Type B pancreatic cell (in vitro differentiated cells): Measurements from ENCODE around the gene MARCOL. TPM values are rescaled to one million over a fixed set of nuclear protein-coding genes. Genes with fewer than 3 reads are reported as not detected.

ENCODE experiments used
- DNase-seq: peaks from one replicate; pipeline ENCODE4 v3.0.0; 2021; ENCODE audit warnings: mixed read lengths; ENCODE audit not compliant: unreplicated experiment; ENCODE audit errors: extremely low spot score
- H3K27ac Mint-ChIP-seq: 2 replicates; pipeline ENCODE4 v1.8.0; 2021; ENCODE audit warnings: mild to moderate bottlenecking, mixed read lengths
- H3K27me3 Mint-ChIP-seq: 2 replicates; pipeline ENCODE4 v1.8.0; 2021; ENCODE audit warnings: mixed read lengths
- H3K36me3 Mint-ChIP-seq: 2 replicates; pipeline ENCODE4 v1.8.0; 2021; ENCODE audit warnings: mixed read lengths
- H3K4me1 Mint-ChIP-seq: one replicate; pipeline ENCODE4 v1.8.0; 2021; ENCODE audit warnings: mixed read lengths; ENCODE audit not compliant: unreplicated experiment
- H3K4me3 Mint-ChIP-seq: 2 replicates; pipeline ENCODE4 v1.8.0; 2021; ENCODE audit warnings: mild to moderate bottlenecking, mixed read lengths
- H3K9me3 Mint-ChIP-seq: 2 replicates; pipeline ENCODE4 v1.8.0; 2021; ENCODE audit warnings: mixed read lengths
- long read RNA-seq: library from polyadenylated mRNA; unstranded; transcript quantifications from one replicate; pipeline ENCODE4 v2.0.0, GENCODE V29; 2020
- total RNA-seq: library from RNA; stranded (reverse); gene quantifications from 2 replicates; pipeline ENCODE4 v1.2.1, GENCODE V29; 2021; ENCODE audit warnings: low replicate concordance
- TF ChIP-seq, protein P1 (sequence below): fragments of 200-600 bp; sonication (generic); conservative IDR thresholded peaks from 2 replicates; pipeline ENCODE4 v1.5.0; 2021; ENCODE audit warnings: antibody characterized with exemption, mild to moderate bottlenecking

MARCOL gene, protein sequence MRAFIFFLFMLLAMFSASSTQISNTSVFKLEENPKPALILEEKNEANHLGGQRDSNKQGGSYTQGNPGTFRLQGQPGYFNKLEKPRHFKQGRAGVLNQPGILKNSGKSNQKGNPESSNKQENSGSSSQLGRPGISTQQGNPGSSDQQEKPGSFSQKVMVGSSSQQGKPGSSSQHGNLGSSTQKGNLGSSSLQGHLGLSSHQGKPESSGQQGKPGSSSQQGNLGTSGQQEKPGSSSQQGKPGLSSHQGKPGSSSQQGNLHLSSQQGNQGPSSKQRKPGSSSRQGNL
- not detected in 2 replicates for total RNA-seq
- long read RNA-seq: 0 reads

DNA sequence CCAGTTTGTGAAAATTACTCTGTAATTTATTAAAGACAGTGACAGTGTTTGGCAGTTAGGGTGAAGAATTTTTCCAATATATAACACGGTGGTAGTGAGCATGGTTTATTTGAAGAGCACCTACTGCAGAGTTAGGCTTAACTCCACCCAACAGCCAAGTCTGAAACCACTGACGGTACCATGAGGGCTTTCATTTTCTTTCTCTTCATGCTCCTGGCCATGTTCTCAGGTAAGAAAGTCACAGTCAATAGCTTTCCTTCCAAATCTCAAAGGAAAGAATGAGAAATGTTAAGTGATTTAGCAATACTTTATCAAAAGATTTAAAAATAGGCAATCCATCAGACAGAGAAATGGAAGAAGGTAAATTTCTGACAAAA, at the start of gene MARCOL:
Gene MARCOL, plus strand, starts transcription at position 108 of the 377 bp plus-strand sequence. Its CDS starts 73 bp downstream, at position 181.
- no peak within 1 kb of the TSS for H3K27ac Mint-ChIP-seq
- H3K27me3 Mint-ChIP-seq: peaks cover 14% of the 10 kb centered on the region
- no peak for DNase-seq
- H3K36me3 Mint-ChIP-seq: no peaks in the 10 kb centered on the region
- no peaks in the 10 kb centered on the region for H3K4me1 Mint-ChIP-seq
- TF ChIP-seq, protein P1, sequence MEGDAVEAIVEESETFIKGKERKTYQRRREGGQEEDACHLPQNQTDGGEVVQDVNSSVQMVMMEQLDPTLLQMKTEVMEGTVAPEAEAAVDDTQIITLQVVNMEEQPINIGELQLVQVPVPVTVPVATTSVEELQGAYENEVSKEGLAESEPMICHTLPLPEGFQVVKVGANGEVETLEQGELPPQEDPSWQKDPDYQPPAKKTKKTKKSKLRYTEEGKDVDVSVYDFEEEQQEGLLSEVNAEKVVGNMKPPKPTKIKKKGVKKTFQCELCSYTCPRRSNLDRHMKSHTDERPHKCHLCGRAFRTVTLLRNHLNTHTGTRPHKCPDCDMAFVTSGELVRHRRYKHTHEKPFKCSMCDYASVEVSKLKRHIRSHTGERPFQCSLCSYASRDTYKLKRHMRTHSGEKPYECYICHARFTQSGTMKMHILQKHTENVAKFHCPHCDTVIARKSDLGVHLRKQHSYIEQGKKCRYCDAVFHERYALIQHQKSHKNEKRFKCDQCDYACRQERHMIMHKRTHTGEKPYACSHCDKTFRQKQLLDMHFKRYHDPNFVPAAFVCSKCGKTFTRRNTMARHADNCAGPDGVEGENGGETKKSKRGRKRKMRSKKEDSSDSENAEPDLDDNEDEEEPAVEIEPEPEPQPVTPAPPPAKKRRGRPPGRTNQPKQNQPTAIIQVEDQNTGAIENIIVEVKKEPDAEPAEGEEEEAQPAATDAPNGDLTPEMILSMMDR: no peak
- H3K9me3 Mint-ChIP-seq: no peaks in the 10 kb centered on the region
- no peak within 1 kb of the TSS for H3K4me3 Mint-ChIP-seq

DNA sequence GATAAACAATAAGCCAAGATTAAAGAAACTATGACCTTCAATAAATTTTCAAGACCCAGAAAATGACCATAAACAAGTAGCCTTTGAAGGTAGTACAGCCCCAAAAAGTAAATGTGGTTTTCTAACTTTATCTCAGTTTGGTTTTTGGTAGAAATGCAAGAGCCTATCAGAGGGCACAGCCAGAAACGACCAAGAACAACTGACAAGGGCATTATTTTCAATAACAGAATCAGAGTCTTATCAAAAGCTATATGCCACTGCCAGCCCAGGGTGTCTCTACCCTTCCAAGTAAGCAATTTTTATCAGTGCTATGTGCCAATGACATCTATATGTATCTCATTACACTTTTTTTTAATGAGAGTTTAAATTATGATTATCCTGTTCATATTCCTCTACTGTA, 47.3 kb upstream of the MARCOL start:
- Mint-ChIP-seq H3K4me3 (no peak overlapping the region), H3K27ac (no peak overlapping the region), H3K9me3 (no peaks in the 10 kb centered on the region), H3K4me1 (no peaks in the 10 kb centered on the region), H3K36me3 (no peaks in the 10 kb centered on the region), H3K27me3 (no peaks in the 10 kb centered on the region)
- TF ChIP-seq, protein P1: no peak
- DNase-seq: no peak

DNA sequence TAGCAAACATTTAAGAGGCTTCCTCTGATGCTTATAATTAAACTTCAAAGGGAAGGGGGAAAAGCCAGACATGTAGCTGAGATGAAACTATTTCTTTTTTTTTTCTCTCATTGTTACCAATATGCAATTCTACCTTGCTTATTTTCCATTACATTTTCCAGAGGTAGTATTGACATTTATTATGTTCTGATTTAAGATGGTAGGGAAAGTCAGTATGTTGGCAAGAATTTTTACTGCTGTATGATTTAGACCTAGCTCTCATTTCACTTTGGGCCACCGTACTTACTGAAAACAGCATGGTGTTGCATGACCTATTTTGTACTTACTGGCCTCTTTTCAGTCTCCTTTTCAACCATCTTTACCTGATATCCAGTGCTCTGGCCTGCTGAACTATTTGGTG, 45.1 kb upstream of the MARCOL start:
- DNase-seq: no peak
- H3K27me3 Mint-ChIP-seq: no peaks in the 10 kb centered on the region
- no peaks in the 10 kb centered on the region for H3K9me3 Mint-ChIP-seq
- H3K4me1 Mint-ChIP-seq: no peaks in the 10 kb centered on the region
- TF ChIP-seq, protein P1: no peak
- H3K4me3 Mint-ChIP-seq: no peak overlapping the region
- no peaks in the 10 kb centered on the region for H3K36me3 Mint-ChIP-seq
- no peak overlapping the region for H3K27ac Mint-ChIP-seq

DNA sequence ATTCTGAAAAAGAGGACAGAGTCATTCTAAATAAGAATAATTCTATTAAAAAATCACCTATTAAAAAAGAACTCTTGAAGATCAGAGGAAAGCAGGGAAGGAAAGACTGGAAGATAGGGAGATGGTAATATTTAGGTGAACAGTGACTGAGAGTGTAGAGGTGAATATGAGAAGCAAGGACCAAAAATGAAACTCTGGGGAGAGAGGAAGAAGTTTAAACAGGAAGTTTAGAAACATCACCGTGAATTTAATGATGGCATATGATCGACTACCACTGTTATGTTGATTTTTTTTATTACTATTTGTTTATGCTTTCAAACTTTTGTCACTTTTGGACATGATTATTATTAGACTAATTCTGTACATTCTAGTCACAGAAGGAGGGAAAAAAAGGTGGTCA, 37.2 kb upstream of the MARCOL start:
- TF ChIP-seq, protein P1: no peak
- no peak overlapping the region for H3K27ac Mint-ChIP-seq
- H3K4me3 Mint-ChIP-seq: no peak overlapping the region
- no peaks in the 10 kb centered on the region for H3K4me1 Mint-ChIP-seq
- H3K9me3 Mint-ChIP-seq: no peaks in the 10 kb centered on the region
- H3K36me3 Mint-ChIP-seq: no peaks in the 10 kb centered on the region
- H3K27me3 Mint-ChIP-seq: no peaks in the 10 kb centered on the region
- no peak for DNase-seq

DNA sequence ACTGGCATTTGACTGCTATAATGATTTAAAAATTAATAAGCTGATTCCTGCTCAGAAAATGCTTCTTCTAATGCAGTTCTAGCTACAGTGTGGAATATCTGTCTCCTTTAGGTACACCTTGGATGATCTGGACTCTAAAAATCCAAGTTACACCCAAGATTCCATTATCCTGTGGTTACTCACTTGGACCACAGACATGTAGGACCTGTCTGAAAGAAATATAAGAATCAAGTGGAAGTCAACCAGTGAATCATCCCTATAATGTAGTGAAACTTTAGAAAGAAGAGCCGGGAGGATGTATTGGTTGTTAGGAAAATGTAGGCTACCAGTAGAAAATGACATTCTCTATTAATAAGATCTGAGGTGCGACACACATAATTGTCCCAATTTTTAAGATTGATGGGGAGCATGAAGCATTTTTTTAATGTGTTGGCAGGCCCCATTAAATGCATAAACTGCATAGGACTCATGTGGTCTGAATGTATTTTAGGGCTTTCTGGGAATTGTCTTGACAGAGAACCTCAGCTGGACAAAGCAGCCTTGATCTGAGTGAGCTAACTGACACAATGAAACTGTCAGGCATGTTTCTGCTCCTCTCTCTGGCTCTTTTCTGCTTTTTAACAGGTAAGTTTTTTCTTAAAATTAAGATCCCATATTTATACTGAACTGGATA, 35.7 kb upstream of the MARCOL start, which contains the start of gene SPINK6:
Gene SPINK6, plus strand, starts transcription at position 512 of the 673 bp plus-strand sequence. Its CDS starts 55 bp downstream, at position 567.
- H3K4me1 Mint-ChIP-seq: no peaks in the 10 kb centered on the region
- DNase-seq: no peak
- no peak within 1 kb of the TSS for H3K27ac Mint-ChIP-seq
- TF ChIP-seq, protein P1: no peak
- H3K27me3 Mint-ChIP-seq: no peaks in the 10 kb centered on the region
- H3K36me3 Mint-ChIP-seq: no peaks in the 10 kb centered on the region
- no peak within 1 kb of the TSS for H3K4me3 Mint-ChIP-seq
- no peaks in the 10 kb centered on the region for H3K9me3 Mint-ChIP-seq
